Activated CD4-positive, alpha-beta T cell treated with anti-CD3 and anti-CD28 coated beads, Interleukin-2, amount 50 U/mL, for 1 hour (primary cell): Measurements from ENCODE around the gene PRTN3.

Source experiments
- DNase-seq: peaks from one replicate; pipeline ENCODE4 v3.0.0-alpha.2; 2020

PRTN3 gene

GRCh38 chr19:803686-804418 lies 36.9 kb upstream of the PRTN3 start:
- no peak for DNase-seq

GRCh38 chr19:804419-805165 lies 36.2 kb upstream of the PRTN3 start:
- DNase-seq, result no peak

- DNase-seq, result no peak
Observed at GRCh38 chr19:805166-805551, 35.6 kb upstream of the PRTN3 start.

- DNase-seq, result no peak
Observed at GRCh38 chr19:805600-806550, 34.9 kb upstream of the PRTN3 start.

DNA sequence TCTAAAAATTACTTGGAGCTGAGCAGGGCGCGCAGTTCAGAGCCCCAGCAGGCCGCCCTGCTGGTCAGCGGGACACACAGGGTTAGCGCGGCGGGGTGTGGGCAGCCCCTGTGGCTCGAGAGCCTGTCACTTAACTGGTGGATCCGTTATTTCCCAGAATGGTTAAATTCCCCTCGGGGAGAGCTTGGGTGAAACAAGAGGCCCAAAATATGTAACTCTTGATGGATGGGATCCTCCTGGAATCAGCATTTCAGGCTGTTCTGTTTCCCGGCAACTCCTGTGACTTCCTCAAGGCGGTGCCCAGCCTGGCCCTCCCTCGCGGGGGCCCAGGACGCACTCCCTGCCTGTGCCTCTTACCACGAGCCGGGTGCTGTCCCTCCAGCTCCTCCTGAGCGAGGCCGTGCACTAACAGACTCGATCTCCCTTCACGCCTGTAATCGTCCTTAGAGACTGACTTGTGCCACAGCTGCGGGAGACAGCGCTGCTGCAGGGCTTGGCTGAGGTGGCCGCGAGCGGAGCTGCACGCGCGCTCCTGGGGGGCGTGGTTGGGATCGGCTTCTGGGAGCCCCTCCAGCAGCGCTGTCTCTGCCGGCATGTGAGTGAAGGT lies 33.9 kb upstream of the PRTN3 start:
- DNase-seq, result no peak

DNA sequence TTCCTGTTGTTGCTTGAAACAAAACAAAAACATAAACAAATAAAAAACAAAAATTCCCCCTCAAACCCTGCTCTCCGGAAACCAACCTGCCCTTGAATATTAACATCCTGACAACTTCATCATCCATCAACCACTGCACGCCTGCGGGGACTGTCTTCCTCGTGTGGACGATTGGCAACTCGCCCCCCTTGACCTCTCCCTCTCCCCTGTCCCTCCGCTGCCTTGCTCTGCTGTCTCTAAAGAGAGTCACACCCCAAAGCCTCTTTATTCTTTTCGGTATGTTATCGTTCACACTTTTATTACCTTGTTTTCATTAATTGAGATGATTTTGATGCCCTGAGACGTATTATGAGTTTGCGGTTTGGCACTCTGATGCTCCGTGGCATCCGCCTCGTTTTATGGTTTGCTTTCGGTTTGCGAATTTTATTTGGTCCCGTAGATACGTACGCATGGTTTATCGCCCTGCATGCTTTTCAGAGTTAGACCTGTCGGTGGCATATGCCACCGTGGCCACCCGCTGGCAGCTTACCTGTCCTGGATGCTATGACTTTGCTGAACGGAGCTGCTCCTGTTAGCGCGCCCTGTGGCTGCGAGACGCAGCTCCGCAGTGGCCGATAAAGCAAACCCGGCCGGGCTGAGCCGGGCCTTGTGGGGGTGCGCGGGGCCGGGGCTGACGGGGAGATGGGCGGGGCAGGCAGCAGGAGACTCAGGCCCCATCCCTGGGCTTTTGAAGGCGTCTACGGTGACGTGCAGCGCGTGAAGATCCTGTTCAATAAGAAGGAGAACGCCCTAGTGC lies 33.0 kb upstream of the PRTN3 start:
- DNase-seq, result no peak

GRCh38 chr19:808423-808775 lies 32.4 kb upstream of the PRTN3 start:
- no peak for DNase-seq

DNA sequence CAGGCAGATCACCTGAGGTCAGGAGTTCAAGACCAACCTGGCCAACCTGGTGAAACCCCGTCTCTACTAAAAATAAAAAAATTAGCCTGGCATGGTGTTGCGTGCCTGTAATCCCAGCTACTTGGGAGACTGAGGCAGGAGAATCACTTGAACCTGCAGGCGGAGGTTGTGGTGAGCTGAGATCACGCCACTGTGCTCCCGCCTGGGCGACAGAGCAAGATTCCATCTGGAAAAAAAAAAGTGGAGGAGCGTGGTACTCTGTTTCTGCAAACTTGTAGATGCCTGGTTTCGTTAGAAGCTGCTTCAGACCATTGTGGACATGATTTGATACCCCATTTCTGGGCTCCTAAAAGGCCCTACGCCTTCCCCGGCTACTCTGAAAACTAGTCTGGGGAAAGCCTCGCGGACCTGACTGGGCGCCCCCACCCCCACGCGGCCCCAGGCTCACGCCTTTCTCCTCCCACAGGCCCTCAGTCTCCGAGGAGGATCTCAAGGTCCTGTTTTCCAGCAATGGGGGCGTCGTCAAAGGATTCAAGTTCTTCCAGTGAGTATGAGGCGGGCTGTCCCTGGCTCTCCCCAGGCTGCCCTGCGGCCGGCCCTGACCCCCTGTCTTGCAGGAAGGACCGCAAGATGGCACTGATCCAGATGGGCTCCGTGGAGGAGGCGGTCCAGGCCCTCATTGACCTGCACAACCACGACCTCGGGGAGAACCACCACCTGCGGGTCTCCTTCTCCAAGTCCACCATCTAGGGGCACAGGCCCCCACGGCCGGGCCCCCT lies 30.5 kb upstream of the PRTN3 start:
- no peak for DNase-seq

DNA sequence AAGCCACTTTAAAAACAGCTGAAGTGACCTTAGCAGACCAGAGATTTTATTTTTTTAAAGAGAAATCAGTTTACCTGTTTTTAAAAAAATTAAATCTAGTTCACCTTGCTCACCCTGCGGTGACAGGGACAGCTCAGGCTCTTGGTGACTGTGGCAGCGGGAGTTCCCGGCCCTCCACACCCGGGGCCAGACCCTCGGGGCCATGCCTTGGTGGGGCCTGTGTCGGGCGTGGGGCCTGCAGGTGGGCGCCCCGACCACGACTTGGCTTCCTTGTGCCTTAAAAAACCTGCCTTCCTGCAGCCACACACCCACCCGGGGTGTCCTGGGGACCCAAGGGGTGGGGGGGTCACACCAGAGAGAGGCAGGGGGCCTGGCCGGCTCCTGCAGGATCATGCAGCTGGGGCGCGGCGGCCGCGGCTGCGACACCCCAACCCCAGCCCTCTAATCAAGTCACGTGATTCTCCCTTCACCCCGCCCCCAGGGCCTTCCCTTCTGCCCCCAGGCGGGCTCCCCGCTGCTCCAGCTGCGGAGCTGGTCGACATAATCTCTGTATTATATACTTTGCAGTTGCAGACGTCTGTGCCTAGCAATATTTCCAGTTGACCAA lies 29.8 kb upstream of the PRTN3 start:
- DNase-seq, result no peak

DNA sequence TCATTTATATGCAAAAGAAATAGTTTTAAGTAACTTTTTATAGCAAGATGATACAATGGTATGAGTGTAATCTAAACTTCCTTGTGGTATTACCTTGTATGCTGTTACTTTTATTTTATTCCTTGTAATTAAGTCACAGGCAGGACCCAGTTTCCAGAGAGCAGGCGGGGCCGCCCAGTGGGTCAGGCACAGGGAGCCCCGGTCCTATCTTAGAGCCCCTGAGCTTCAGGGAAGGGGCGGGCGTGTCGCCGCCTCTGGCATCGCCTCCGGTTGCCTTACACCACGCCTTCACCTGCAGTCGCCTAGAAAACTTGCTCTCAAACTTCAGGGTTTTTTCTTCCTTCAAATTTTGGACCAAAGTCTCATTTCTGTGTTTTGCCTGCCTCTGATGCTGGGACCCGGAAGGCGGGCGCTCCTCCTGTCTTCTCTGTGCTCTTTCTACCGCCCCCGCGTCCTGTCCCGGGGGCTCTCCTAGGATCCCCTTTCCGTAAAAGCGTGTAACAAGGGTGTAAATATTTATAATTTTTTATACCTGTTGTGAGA lies 29.2 kb upstream of the PRTN3 start:
- no peak for DNase-seq

- no peak for DNase-seq
Observed at GRCh38 chr19:812049-812746, 28.6 kb upstream of the PRTN3 start.

GRCh38 chr19:812747-813218 lies 28.0 kb upstream of the PRTN3 start:
- DNase-seq, result no peak

- DNase-seq, result no peak
Observed at GRCh38 chr19:813219-814151, 27.3 kb upstream of the PRTN3 start.

DNA sequence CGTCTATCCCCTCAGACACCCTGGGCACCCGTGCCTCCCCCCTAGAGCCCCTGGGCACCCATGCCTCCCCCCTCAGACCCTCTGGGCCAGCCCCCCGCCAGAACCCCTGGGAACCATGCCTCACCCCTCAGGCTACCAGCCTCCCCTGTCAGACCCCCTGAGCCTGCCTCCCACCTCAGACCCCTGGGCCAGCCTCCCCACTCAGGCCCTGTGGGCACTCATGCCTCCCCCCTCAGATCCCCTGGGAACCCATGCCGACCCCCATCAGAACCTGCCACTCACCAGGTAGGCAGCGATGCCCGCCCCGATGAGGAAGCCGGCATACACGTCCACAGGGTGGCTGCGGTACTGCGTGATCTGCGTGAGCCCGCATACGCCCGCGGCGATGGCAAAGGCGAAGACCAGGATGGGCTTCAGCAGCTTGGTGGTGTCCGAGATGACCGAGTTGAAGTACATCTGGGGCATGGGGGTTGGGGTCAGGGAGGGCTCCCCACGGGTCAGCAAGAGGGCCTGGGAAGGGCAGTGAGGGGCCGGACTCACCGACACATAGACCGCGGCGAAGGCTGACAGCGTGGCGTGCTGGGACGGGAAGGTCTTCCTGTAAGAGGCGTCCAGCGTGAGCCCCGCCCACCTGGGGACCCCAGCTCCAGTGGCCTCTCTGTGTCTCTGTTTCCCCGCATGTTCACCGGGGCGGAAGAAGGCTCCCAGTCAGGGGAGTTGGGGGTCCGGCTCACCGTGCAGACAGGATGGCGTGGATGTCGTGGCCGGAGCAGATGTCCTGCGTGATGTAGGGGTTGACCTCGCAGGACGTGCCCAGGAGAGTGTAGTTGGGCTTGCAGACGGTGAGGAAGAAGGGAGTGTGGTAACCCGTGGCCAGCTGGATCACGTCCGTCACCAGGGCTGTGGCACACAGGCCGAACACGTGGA lies 26.4 kb upstream of the PRTN3 start:
- no peak for DNase-seq

DNA sequence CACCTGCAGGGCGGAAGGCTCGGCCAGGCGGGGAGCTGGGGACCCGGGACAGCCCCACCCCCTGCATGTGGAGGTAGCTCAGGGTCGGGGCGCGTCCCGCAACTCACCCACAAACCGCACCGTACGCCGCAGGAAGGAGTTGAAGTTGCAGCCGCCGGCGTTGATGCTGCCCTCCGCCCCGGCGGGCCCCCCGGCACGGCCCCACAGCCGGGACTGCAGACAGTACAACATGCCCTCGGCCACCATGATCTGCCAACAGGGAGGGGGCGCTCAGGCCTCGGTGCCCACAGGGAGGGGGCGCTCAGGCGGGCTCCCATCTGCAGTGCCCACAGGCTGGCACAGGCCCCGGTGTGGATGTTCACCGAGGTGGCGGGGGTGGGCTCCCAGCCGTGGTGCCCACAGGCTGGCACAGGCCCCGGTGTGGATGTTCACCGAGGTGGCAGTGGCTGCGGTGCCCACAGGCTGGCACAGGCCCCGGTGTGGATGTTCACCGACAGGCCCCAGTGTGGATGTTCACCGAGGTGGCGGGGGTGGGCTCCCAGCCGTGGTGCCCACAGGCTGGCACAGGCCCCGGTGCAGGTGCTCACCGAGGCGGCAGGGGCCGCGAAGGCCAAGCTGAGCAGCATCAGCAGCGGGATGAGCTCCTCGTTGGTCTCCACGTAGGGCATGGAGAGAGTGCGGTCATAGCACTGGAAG lies 25.6 kb upstream of the PRTN3 start:
- no peak for DNase-seq

DNA sequence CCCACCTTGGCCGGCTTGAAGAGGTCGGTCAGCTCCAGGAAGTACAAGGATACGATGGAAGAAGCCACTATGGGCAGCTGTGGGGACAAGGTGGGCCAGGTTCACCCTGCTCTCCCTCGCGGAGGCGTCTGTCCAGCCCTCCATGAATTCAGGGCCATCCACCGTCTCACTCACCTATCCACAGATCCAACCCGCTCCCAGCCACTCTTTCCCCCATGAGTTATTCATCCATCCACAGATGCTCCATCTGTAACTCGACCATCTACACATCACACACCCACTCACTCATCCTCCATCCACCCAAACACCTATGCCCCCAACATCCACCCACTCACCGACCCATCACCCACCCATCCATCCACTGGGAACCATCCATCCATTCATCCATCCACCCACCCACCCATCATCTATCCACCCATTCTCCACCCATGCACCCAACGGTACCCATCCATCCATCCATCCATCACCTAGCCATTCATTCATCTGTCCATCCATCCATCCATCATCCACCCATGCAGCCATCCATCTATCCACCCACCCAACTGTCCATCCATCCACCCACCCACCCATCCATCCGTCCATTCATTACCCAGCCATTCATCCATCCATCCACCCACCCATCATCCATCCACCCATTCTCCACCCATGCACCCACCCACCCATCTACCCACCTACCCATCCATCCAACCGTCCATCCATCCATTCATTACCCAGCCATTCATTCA lies 24.9 kb upstream of the PRTN3 start:
- DNase-seq, result no peak
